K562 (cell line): ENCODE data around the gene ERF. TPM values are rescaled to one million over a fixed set of nuclear protein-coding genes. Genes with fewer than 3 reads are reported as not detected.
A peak's percentile ranks its signal among the peaks of the same experiment; 100 is the strongest.

Experiments used
- BACH1 ChIP-seq: fragments of 200-800 bp; sonication (Bioruptor generic); IDR thresholded peaks from 2 replicates; pipeline ENCODE4 v1.6.1; 2016; ENCODE audit warnings: missing genetic modification characterization, missing compliant biosample characterization
- CCNT2 ChIP-seq: IDR thresholded peaks from 2 replicates; pipeline ENCODE4 v1.6.1; 2011; ENCODE audit warnings: borderline replicate concordance, low read depth, mild to moderate bottlenecking, moderate library complexity, mixed read lengths, low read length; ENCODE audit not compliant: insufficient read length; ENCODE audit errors: extremely low read depth
- CXXC5 ChIP-seq: fragments of 250-450 bp; sonication (Bioruptor Pico); IDR thresholded peaks from 2 replicates; pipeline ENCODE4 v1.8.0; 2022; ENCODE audit warnings: inconsistent platforms, mild to moderate bottlenecking, moderate library complexity
- KAT7 ChIP-seq: sonication (generic); formaldehyde crosslinking; IDR thresholded peaks from 2 replicates; pipeline ENCODE4 v1.8.0; 2022; ENCODE audit warnings: missing genetic modification reagents, mild to moderate bottlenecking, borderline replicate concordance
- MYC ChIP-seq, 2 experiments: fragments of 250-450 bp in 1 of 2; sonication (Bioruptor Pico) in 1 of 2; IDR thresholded peaks; 2 replicates each; pipeline versions ENCODE4 v1.5.1 to v1.6.1; 2012 to 2021; ENCODE audit warnings: low read depth in 2 of 2, borderline replicate concordance in 1 of 2, improper control_type of control experiment in 1 of 2, low read length in 1 of 2, mild to moderate bottlenecking in 1 of 2, moderate library complexity in 1 of 2
- POLR2A ChIP-seq: fragments of 450-650 bp; conservative IDR thresholded peaks from 2 replicates; pipeline ENCODE4 v1.6.1; 2016
- SP1 ChIP-seq: sonication (generic); formaldehyde crosslinking; IDR thresholded peaks from 2 replicates; pipeline ENCODE4 v1.8.1; 2022; ENCODE audit warnings: mild to moderate bottlenecking, missing genetic modification reagents
- STAG1 ChIP-seq: sonication (generic); formaldehyde crosslinking; IDR thresholded peaks from 2 replicates; pipeline ENCODE4 v1.5.0; 2020; ENCODE audit warnings: missing genetic modification reagents, borderline replicate concordance
- ZNF175 ChIP-seq: fragments of 200-800 bp; sonication (Bioruptor generic); IDR thresholded peaks from 2 replicates; pipeline ENCODE4 v1.6.1; 2016; ENCODE audit warnings: low read depth, mild to moderate bottlenecking, missing genetic modification characterization, missing compliant biosample characterization
- ZNF212 ChIP-seq: fragments of 450-650 bp; formaldehyde crosslinking; IDR thresholded peaks from 2 replicates; pipeline ENCODE4 v1.4.0; 2020; ENCODE audit warnings: mild to moderate bottlenecking
- ZNF584 ChIP-seq: fragments of 200-800 bp; sonication (Bioruptor generic); IDR thresholded peaks from 2 replicates; pipeline ENCODE4 v1.6.1; 2016; ENCODE audit warnings: low read depth, mild to moderate bottlenecking, missing genetic modification characterization, missing compliant biosample characterization
- polyA plus RNA-seq, 8 experiments: library from polyadenylated mRNA; depleted of rRNA in 4 of 8; stranded (reverse) in 5 of 8; unstranded in 3 of 8; fragments of >200 nt; fragmentation: Nextera tagmentation in 2 of 8; fragmentation: Illumina TruSeq in 1 of 8; extraction: Ambion mirVana in 2 of 8; extraction: Trizol in 1 of 8; gene quantifications; 2 replicates each; pipeline versions ENCODE4 v1.2.1 to v1.2.3, GENCODE V29; 2011 to 2014; ENCODE audit warnings: inconsistent platforms in 1 of 8, missing spikeins in 1 of 8
- total RNA-seq, 7 experiments: library from RNA; depleted of rRNA in 6 of 7; stranded (reverse); fragments of >200 nt in 6 of 7; fragmentation: Illumina TruSeq in 2 of 7; extraction: Trizol in 2 of 7; gene quantifications; 2 replicates each; pipeline versions ENCODE4 v1.2.1 to v1.2.3, GENCODE V29; 2011 to 2021; ENCODE audit warnings: low replicate concordance in 1 of 7
- TF ChIP-seq, protein P1 (sequence below): sonication (generic); formaldehyde crosslinking; IDR thresholded peaks from 2 replicates; pipeline ENCODE4 v1.8.1; 2023; ENCODE audit warnings: mild to moderate bottlenecking, missing genetic modification reagents
- TF ChIP-seq, protein P2 (sequence below), 3 experiments: IDR thresholded peaks in 2 of 3; conservative IDR thresholded peaks in 1 of 3; 2 replicates each; pipeline ENCODE4 v1.5.1; 2011 to 2012; ENCODE audit warnings: low read length in 3 of 3, mild to moderate bottlenecking in 3 of 3, control low read depth in 2 of 3, improper control_type of control experiment in 1 of 3, inconsistent platforms in 1 of 3, low read depth in 1 of 3, mixed read lengths in 1 of 3, moderate library complexity in 1 of 3; ENCODE audit not compliant: insufficient read depth in 2 of 3
- TF ChIP-seq, protein P3 (sequence below): fragments of 250-450 bp; sonication (Bioruptor Pico); IDR thresholded peaks from 2 replicates; pipeline ENCODE4 v1.5.0; 2020; ENCODE audit warnings: mild to moderate bottlenecking, borderline replicate concordance
- TF ChIP-seq, protein P4 (sequence below): fragments of 450-650 bp; IDR thresholded peaks from 2 replicates; pipeline ENCODE4 v1.6.1; 2017; ENCODE audit warnings: antibody characterized with exemption
- TF ChIP-seq, protein P5 (sequence below): fragments of 450-650 bp; IDR thresholded peaks from 2 replicates; pipeline ENCODE4 v1.6.1; 2016; ENCODE audit warnings: antibody characterized with exemption

Gene ERF
- total and polyA plus RNA-seq, 9 of the 15 experiments (the other 6 are each of a cell fraction or from before 2014, with no cell fraction given), result 0.03 to 75.4 (median 27.0) TPM

DNA sequence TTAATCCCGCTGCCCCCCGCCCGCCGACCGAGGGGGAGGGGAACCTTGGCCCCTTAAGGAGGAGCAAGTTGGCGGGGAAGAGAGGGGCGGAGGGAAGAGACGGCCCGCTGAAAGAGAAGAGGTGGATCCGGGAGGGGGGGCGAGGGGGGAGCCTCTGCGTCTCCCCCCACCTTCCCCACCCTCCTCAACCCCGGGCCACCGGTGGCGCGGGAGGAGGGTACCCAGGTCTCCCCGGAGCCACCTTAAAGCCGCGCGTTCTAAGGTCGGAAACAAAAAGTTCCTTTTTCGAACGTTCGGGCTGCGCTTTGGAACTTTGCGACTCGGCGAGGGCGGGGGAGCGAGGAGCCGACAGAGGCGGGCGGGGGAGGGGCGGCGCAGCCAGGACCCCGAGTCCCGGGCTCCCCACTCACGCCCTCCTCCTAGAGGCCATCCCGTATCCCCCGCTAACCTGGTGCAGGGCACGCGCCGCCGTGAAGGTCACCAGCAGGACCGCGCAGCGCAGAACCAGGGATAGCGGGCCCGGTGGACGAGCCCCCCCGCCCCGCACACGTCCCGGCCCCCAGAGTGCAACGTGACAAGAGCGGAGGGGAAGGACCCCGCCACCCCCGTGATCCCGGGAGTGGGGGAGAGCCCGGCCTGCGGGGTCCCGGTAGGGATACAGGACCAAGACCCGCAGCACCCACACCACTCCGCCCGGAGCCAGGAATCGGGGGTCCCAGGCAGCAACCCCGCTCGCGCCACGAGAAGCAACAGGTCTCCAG lies 659 bp downstream of the ERF start (continued):
- TF ChIP-seq, protein P1, sequence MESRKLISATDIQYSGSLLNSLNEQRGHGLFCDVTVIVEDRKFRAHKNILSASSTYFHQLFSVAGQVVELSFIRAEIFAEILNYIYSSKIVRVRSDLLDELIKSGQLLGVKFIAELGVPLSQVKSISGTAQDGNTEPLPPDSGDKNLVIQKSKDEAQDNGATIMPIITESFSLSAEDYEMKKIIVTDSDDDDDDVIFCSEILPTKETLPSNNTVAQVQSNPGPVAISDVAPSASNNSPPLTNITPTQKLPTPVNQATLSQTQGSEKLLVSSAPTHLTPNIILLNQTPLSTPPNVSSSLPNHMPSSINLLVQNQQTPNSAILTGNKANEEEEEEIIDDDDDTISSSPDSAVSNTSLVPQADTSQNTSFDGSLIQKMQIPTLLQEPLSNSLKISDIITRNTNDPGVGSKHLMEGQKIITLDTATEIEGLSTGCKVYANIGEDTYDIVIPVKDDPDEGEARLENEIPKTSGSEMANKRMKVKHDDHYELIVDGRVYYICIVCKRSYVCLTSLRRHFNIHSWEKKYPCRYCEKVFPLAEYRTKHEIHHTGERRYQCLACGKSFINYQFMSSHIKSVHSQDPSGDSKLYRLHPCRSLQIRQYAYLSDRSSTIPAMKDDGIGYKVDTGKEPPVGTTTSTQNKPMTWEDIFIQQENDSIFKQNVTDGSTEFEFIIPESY, result peak; percentile 12; the same call in 1 of the 2 replicates
- TF ChIP-seq, protein P2, sequence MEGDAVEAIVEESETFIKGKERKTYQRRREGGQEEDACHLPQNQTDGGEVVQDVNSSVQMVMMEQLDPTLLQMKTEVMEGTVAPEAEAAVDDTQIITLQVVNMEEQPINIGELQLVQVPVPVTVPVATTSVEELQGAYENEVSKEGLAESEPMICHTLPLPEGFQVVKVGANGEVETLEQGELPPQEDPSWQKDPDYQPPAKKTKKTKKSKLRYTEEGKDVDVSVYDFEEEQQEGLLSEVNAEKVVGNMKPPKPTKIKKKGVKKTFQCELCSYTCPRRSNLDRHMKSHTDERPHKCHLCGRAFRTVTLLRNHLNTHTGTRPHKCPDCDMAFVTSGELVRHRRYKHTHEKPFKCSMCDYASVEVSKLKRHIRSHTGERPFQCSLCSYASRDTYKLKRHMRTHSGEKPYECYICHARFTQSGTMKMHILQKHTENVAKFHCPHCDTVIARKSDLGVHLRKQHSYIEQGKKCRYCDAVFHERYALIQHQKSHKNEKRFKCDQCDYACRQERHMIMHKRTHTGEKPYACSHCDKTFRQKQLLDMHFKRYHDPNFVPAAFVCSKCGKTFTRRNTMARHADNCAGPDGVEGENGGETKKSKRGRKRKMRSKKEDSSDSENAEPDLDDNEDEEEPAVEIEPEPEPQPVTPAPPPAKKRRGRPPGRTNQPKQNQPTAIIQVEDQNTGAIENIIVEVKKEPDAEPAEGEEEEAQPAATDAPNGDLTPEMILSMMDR (IDR thresholded peaks at IDR 0.05 in 2 of 3, conservative IDR thresholded peaks at IDR 0.05 in 1 of 3; ENCODE audit: insufficient read depth in 2 of 3, low read depth in 1 of 3, low read length in 3 of 3), result peak in 1 of 3 experiments; percentile 11; a peak in 1 of 6 replicates
- TF ChIP-seq POLR2A (0 out of 2 replicates have a peak, but pooled peaks have one; percentile 47), ZNF212 (CRISPR knock-in tag) (no peak), BACH1 (tag) (no peak), MYC (IDR thresholded peaks at IDR 0.05; ENCODE audit: low read depth, low read length) (no peak), MYC (CRISPR knock-in tag; IDR thresholded peaks at IDR 0.05; ENCODE audit: borderline replicate concordance, low read depth) (0 out of 2 replicates have a peak, but pooled peaks have one; percentile 74), ZNF584 (no peak), ZNF175 (CRISPR knock-in tag) (0 out of 2 replicates have a peak, but pooled peaks have one; percentile 7), KAT7 (CRISPR knock-in tag) (peak; percentile 46; the same call in 1 of the 2 replicates), CXXC5 (peak; percentile 61), CCNT2 (peak; percentile 30), SP1 (CRISPR knock-in tag) (peak; percentile 26; the same call in 1 of the 2 replicates), STAG1 (CRISPR knock-in tag) (no peak)
- TF ChIP-seq, protein P3, sequence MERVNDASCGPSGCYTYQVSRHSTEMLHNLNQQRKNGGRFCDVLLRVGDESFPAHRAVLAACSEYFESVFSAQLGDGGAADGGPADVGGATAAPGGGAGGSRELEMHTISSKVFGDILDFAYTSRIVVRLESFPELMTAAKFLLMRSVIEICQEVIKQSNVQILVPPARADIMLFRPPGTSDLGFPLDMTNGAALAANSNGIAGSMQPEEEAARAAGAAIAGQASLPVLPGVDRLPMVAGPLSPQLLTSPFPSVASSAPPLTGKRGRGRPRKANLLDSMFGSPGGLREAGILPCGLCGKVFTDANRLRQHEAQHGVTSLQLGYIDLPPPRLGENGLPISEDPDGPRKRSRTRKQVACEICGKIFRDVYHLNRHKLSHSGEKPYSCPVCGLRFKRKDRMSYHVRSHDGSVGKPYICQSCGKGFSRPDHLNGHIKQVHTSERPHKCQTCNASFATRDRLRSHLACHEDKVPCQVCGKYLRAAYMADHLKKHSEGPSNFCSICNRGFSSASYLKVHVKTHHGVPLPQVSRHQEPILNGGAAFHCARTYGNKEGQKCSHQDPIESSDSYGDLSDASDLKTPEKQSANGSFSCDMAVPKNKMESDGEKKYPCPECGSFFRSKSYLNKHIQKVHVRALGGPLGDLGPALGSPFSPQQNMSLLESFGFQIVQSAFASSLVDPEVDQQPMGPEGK (CRISPR knock-in tag), result 0 out of 2 replicates have a peak, but pooled peaks have one; percentile 55
- TF ChIP-seq, protein P4, sequence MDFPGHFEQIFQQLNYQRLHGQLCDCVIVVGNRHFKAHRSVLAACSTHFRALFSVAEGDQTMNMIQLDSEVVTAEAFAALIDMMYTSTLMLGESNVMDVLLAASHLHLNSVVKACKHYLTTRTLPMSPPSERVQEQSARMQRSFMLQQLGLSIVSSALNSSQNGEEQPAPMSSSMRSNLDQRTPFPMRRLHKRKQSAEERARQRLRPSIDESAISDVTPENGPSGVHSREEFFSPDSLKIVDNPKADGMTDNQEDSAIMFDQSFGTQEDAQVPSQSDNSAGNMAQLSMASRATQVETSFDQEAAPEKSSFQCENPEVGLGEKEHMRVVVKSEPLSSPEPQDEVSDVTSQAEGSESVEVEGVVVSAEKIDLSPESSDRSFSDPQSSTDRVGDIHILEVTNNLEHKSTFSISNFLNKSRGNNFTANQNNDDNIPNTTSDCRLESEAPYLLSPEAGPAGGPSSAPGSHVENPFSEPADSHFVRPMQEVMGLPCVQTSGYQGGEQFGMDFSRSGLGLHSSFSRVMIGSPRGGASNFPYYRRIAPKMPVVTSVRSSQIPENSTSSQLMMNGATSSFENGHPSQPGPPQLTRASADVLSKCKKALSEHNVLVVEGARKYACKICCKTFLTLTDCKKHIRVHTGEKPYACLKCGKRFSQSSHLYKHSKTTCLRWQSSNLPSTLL, result peak; percentile 66; the same call in 1 of the 2 replicates
- TF ChIP-seq, protein P5, sequence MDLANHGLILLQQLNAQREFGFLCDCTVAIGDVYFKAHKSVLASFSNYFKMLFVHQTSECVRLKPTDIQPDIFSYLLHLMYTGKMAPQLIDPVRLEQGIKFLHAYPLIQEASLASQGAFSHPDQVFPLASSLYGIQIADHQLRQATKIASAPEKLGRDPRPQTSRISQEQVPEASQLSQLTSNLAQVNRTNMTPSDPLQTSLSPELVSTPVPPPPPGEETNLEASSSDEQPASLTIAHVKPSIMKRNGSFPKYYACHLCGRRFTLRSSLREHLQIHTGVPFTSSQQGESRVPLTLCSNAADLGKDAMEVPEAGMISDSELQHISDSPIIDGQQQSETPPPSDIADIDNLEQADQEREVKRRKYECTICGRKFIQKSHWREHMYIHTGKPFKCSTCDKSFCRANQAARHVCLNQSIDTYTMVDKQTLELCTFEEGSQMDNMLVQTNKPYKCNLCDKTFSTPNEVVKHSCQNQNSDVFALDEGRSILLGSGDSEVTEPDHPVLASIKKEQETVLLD, result peak; percentile 51; the same call in 1 of the 2 replicates
